Stimulated activated CD4-positive, alpha-beta T cell treated with anti-CD3 and anti-CD28 coated beads, Interleukin-15, amount 100 ng/mL, for 1 hour (primary cell): Measurements from ENCODE around the gene CSAG2.
"Not testable (repeated sequence)": the region's sequence is repeated elsewhere in the genome, so short reads cannot be mapped to it uniquely, and the experiment has no call there.

Experiments used
- DNase-seq, 2 donors: peaks; one replicate each; pipeline ENCODE4 v3.0.0-alpha.2; 2020; ENCODE audit warnings: low read depth in 1 of 2, low spot score in 1 of 2

The CSAG2 gene

GRCh38 chrX:152709173-152709572, at the start of gene CSAG2:
Gene CSAG2, minus strand, starts transcription at chrX:152709273. Its CDS starts 161 bp downstream, at chrX:152709112.
- not testable (repeated sequence) for DNase-seq

GRCh38 chrX:152754871-152755270, 45.8 kb upstream of the CSAG2 start:
- DNase-seq, result not testable (repeated sequence)

GRCh38 chrX:152753686-152754650, 44.9 kb upstream of the CSAG2 start, which contains the start of gene MAGEA2:
Gene MAGEA2, minus strand, starts transcription at chrX:152753842. Its CDS starts 2,479 bp downstream, at chrX:152751363.
- DNase-seq, result not testable (repeated sequence)

GRCh38 chrX:152738560-152738959, 29.5 kb upstream of the CSAG2 start:
- no peak for DNase-seq

GRCh38 chrX:152736528-152736927, 27.5 kb upstream of the CSAG2 start:
- not testable (repeated sequence) for DNase-seq

GRCh38 chrX:152735860-152736511, 26.9 kb upstream of the CSAG2 start:
- no peak for DNase-seq

GRCh38 chrX:152735101-152735500, 26.0 kb upstream of the CSAG2 start:
- DNase-seq, result no peak

- not testable (repeated sequence) for DNase-seq
These were observed 25.2 kb upstream of the CSAG2 start for GRCh38 chrX:152734143-152734858.

- DNase-seq, result no peak
These were observed 24.3 kb upstream of the CSAG2 start, which contains the start of the genes CSAG1 and MAGEA12 for GRCh38 chrX:152733261-152733975. Gene CSAG1, minus strand, starts transcription at chrX:152733721. Its CDS starts 1,261 bp downstream, at chrX:152732460. Gene MAGEA12, plus strand, starts transcription at chrX:152733757. Its CDS starts 2,405 bp downstream, at chrX:152736162.

- no peak for DNase-seq
These were observed 16.3 kb upstream of the CSAG2 start for GRCh38 chrX:152725409-152725808.

- not testable (repeated sequence) for DNase-seq
These were observed 5.0 kb upstream of the CSAG2 start, which contains the start of gene MAGEA2B for GRCh38 chrX:152713815-152714787. Gene MAGEA2B, plus strand, starts transcription at chrX:152714628. Its CDS starts 2,479 bp downstream, at chrX:152717107.

GRCh38 chrX:152713195-152713594, 4.1 kb upstream of the CSAG2 start:
- not testable (repeated sequence) for DNase-seq

GRCh38 chrX:152706500-152706899, 2.6 kb downstream of the CSAG2 start:
- DNase-seq, result not testable (repeated sequence)

GRCh38 chrX:152700390-152700789, 8.7 kb downstream of the CSAG2 start:
- not testable (repeated sequence) for DNase-seq

- DNase-seq, result not testable (repeated sequence)
These were observed 10.8 kb downstream of the CSAG2 start, which contains the start of gene MAGEA3 for GRCh38 chrX:152697952-152698931. Gene MAGEA3, plus strand, starts transcription at chrX:152698794. Its CDS starts 2,039 bp downstream, at chrX:152700833.

GRCh38 chrX:152681012-152681411, 28.1 kb downstream of the CSAG2 start:
- DNase-seq, result not testable (repeated sequence)

- not testable (repeated sequence) for DNase-seq
These were observed 34.4 kb downstream of the CSAG2 start for GRCh38 chrX:152674652-152675051.

GRCh38 chrX:152674135-152674534, 34.9 kb downstream of the CSAG2 start:
- DNase-seq, result no peak
